Measurements from ENCODE around the gene SMCO1.

The SMCO1 gene, protein sequence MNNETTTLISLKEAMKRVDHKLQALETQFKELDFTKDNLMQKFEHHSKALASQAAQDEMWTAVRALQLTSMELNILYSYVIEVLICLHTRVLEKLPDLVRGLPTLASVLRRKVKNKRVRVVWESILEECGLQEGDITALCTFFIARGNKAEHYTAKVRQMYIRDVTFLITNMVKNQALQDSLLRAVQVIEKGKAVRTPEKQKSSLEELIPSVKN

GRCh38 chr3:196514913-196515621 lies at the start of gene SMCO1:
SMCO1 (minus strand) TSS chr3:196515346; CDS start chr3:196515209, 137 bp downstream.
- H3K27me3 ChIP-seq (replicated peaks; ENCODE audit: control insufficient read depth, insufficient read depth, low read length): no peaks in the 10 kb centered on the region
- H3K36me3 ChIP-seq (ENCODE audit: control insufficient read depth, insufficient read depth, low read length): no peaks in the 10 kb centered on the region
- H3K4me3 ChIP-seq (replicated peaks; ENCODE audit: low read depth, low read length): no peak within 1 kb of the TSS
- TF ChIP-seq, protein P1, sequence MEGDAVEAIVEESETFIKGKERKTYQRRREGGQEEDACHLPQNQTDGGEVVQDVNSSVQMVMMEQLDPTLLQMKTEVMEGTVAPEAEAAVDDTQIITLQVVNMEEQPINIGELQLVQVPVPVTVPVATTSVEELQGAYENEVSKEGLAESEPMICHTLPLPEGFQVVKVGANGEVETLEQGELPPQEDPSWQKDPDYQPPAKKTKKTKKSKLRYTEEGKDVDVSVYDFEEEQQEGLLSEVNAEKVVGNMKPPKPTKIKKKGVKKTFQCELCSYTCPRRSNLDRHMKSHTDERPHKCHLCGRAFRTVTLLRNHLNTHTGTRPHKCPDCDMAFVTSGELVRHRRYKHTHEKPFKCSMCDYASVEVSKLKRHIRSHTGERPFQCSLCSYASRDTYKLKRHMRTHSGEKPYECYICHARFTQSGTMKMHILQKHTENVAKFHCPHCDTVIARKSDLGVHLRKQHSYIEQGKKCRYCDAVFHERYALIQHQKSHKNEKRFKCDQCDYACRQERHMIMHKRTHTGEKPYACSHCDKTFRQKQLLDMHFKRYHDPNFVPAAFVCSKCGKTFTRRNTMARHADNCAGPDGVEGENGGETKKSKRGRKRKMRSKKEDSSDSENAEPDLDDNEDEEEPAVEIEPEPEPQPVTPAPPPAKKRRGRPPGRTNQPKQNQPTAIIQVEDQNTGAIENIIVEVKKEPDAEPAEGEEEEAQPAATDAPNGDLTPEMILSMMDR (IDR thresholded peaks at IDR 0.05; ENCODE audit: insufficient read depth, low read length, poor library complexity, severe bottlenecking): no peak
- no peak for DNase-seq (ENCODE audit: extremely low read depth, insufficient read length)

GRCh38 chr3:196563721-196564225 lies 48.6 kb upstream of the SMCO1 start:
- no peak for DNase-seq (ENCODE audit: extremely low read depth, insufficient read length)
- Histone ChIP-seq H3K4me3 (replicated peaks; ENCODE audit: low read depth, low read length) (no peak overlapping the region), H3K36me3 (ENCODE audit: control insufficient read depth, insufficient read depth, low read length) (no peaks in the 10 kb centered on the region; the same call in 1 of the 2 replicates), H3K27me3 (replicated peaks; ENCODE audit: control insufficient read depth, insufficient read depth, low read length) (no peaks in the 10 kb centered on the region)
- TF ChIP-seq, protein P1 (IDR thresholded peaks at IDR 0.05; ENCODE audit: insufficient read depth, low read length, poor library complexity, severe bottlenecking): no peak

DNA sequence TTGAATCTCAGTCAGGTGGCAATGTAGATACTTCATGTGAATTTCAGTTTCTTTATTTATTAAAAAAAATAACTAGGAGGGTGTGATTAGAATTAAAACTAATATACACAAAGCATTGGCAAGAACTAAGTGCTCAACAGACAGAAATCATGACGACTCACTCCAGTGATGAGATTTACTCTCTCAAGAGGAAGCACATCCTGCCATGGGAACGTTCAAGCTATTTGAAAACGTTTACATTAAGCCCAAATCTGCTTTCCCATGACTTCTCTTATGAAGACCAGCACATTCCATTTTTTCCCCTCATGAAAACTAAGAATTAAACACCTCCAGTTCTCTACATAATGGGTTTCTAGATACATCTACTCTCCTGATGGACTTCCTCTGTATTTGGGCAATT lies 44.7 kb upstream of the SMCO1 start:
- Histone ChIP-seq H3K4me3 (replicated peaks; ENCODE audit: low read depth, low read length) (no peak overlapping the region), H3K36me3 (ENCODE audit: control insufficient read depth, insufficient read depth, low read length) (no peaks in the 10 kb centered on the region; the same call in 1 of the 2 replicates), H3K27me3 (replicated peaks; ENCODE audit: control insufficient read depth, insufficient read depth, low read length) (no peaks in the 10 kb centered on the region)
- TF ChIP-seq, protein P1 (IDR thresholded peaks at IDR 0.05; ENCODE audit: insufficient read depth, low read length, poor library complexity, severe bottlenecking): no peak
- DNase-seq (ENCODE audit: extremely low read depth, insufficient read length): no peak

DNA sequence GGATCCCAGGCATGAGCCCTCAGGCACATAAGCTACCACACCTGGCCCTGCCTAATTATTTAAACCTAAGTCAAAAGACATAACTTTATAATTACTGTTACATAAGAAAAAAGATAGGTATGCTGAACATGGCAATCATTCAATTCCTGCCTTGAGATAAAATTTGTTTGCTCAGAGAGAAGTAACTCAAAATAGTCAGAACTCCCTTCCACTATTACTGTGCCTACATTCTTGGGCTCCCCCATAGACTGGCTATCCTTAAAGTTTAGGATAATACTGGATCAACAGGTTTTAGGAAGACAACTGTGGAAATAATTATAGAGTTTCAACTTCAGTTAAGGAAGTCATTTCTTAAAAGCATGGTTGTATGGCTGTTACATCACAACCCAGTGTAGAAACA lies 43.3 kb upstream of the SMCO1 start:
- Histone ChIP-seq H3K27me3 (replicated peaks; ENCODE audit: control insufficient read depth, insufficient read depth, low read length) (no peaks in the 10 kb centered on the region), H3K36me3 (ENCODE audit: control insufficient read depth, insufficient read depth, low read length) (no peaks in the 10 kb centered on the region; the same call in 1 of the 2 replicates), H3K4me3 (replicated peaks; ENCODE audit: low read depth, low read length) (no peak overlapping the region)
- no peak for DNase-seq (ENCODE audit: extremely low read depth, insufficient read length)
- TF ChIP-seq, protein P1 (IDR thresholded peaks at IDR 0.05; ENCODE audit: insufficient read depth, low read length, poor library complexity, severe bottlenecking): no peak

DNA sequence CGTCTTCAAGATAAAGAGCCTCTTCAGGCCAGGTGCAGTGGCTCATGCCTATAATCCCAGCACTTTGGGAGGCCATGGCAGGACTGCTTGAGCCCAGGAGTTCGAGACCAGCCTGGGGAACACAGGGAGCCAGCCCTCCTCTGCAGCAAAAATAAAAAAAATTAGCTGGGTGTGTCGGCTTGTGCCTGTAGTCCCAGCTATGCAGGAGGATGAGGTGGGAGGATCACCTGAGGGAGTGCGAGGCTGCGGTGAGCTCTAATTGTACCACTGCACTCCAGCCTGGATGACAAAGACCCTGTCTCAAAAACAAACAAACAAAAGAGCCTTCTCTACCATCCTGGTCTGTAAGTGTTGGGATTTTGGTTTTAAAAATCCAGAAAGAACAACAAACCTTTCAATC lies 42.1 kb upstream of the SMCO1 start:
- H3K27me3 ChIP-seq (replicated peaks; ENCODE audit: control insufficient read depth, insufficient read depth, low read length): no peaks in the 10 kb centered on the region
- no peaks in the 10 kb centered on the region; the same call in 1 of the 2 replicates for H3K36me3 ChIP-seq (ENCODE audit: control insufficient read depth, insufficient read depth, low read length)
- H3K4me3 ChIP-seq (replicated peaks; ENCODE audit: low read depth, low read length): no peak overlapping the region
- DNase-seq (ENCODE audit: extremely low read depth, insufficient read length): no peak
- TF ChIP-seq, protein P1 (IDR thresholded peaks at IDR 0.05; ENCODE audit: insufficient read depth, low read length, poor library complexity, severe bottlenecking): no peak

Measured in GM06990 (cell line).